HepG2 (cell line): ENCODE data around the gene RNF149. TPM values are rescaled to one million over a fixed set of nuclear protein-coding genes. Genes with fewer than 3 reads are reported as not detected.
A peak's percentile ranks its signal among the peaks of the same experiment; 100 is the strongest.

Experiments
- BORCS8-MEF2B ChIP-seq: sonication (generic); formaldehyde crosslinking; IDR thresholded peaks from 2 replicates; pipeline ENCODE4 v1.8.0; 2022; ENCODE audit warnings: mild to moderate bottlenecking, missing genetic modification reagents
- GATAD2A ChIP-seq: IDR thresholded peaks from 2 replicates; pipeline ENCODE4 v1.6.1; 2016
- IRX3 ChIP-seq: sonication (generic); formaldehyde crosslinking; IDR thresholded peaks from 2 replicates; pipeline ENCODE4 v1.8.1; 2023; ENCODE audit warnings: mild to moderate bottlenecking, low read depth, missing genetic modification reagents, borderline replicate concordance
- KMT2A ChIP-seq: sonication (generic); formaldehyde crosslinking; IDR thresholded peaks from 2 replicates; pipeline ENCODE4 v1.4.0; 2020; ENCODE audit warnings: missing genetic modification reagents
- MLLT10 ChIP-seq: sonication (generic); formaldehyde crosslinking; IDR thresholded peaks from 2 replicates; pipeline ENCODE4 v1.4.0; 2020; ENCODE audit warnings: missing genetic modification reagents
- NFE2L1 ChIP-seq: sonication (generic); formaldehyde crosslinking; IDR thresholded peaks from 2 replicates; pipeline ENCODE4 v1.4.0; 2020; ENCODE audit warnings: missing genetic modification reagents, mild to moderate bottlenecking, borderline replicate concordance
- POLR2A ChIP-seq, 2 experiments: IDR thresholded peaks; 2 replicates each; pipeline ENCODE4 v1.6.1; 2011; ENCODE audit warnings: low read depth in 2 of 2, low read length in 2 of 2, mild to moderate bottlenecking in 1 of 2, moderate library complexity in 1 of 2; ENCODE audit not compliant: insufficient read depth in 1 of 2
- SIX1 ChIP-seq: sonication (generic); formaldehyde crosslinking; IDR thresholded peaks from 2 replicates; pipeline ENCODE4 v1.4.0; 2020; ENCODE audit warnings: missing genetic modification reagents, borderline replicate concordance
- SKI ChIP-seq: fragments of 450-650 bp; IDR thresholded peaks from one replicate; pipeline ENCODE4 v1.6.1; 2018; ENCODE audit warnings: mild to moderate bottlenecking; ENCODE audit not compliant: partially characterized antibody
- SMC3 ChIP-seq: IDR thresholded peaks from 2 replicates; pipeline ENCODE4 v1.6.1; 2011; ENCODE audit warnings: low read length, improper control_type of control experiment
- SNAI1 ChIP-seq: sonication (generic); formaldehyde crosslinking; IDR thresholded peaks from 2 replicates; pipeline ENCODE4 v1.5.0; 2020; ENCODE audit warnings: mild to moderate bottlenecking, missing genetic modification reagents, borderline replicate concordance
- SP140L ChIP-seq: sonication (generic); formaldehyde crosslinking; IDR thresholded peaks from 2 replicates; pipeline ENCODE4 v1.4.0; 2020; ENCODE audit warnings: missing genetic modification reagents, borderline replicate concordance
- ZBTB38 ChIP-seq: sonication (generic); formaldehyde crosslinking; IDR thresholded peaks from 2 replicates; pipeline ENCODE4 v1.5.1; 2020; ENCODE audit warnings: mild to moderate bottlenecking, missing genetic modification reagents
- ZNF484 ChIP-seq: sonication (generic); formaldehyde crosslinking; IDR thresholded peaks from 2 replicates; pipeline ENCODE4 v1.5.1; 2020; ENCODE audit warnings: mild to moderate bottlenecking, low read depth, missing genetic modification reagents, borderline replicate concordance
- ZNF670 ChIP-seq: sonication (generic); formaldehyde crosslinking; IDR thresholded peaks from 2 replicates; pipeline ENCODE4 v1.8.0; 2022; ENCODE audit warnings: mild to moderate bottlenecking, missing genetic modification reagents, borderline replicate concordance
- ZNF768 ChIP-seq: sonication (generic); formaldehyde crosslinking; IDR thresholded peaks from 2 replicates; pipeline ENCODE4 v1.4.0; 2020; ENCODE audit warnings: missing genetic modification reagents
- ZNF775 ChIP-seq: sonication (generic); formaldehyde crosslinking; IDR thresholded peaks from 2 replicates; pipeline ENCODE4 v1.4.0; 2020; ENCODE audit warnings: missing genetic modification reagents, mild to moderate bottlenecking, moderate library complexity, borderline replicate concordance
- polyA plus RNA-seq, 8 experiments: library from polyadenylated mRNA; depleted of rRNA in 3 of 8; stranded (reverse) in 7 of 8; unstranded in 1 of 8; fragments of >200 nt; fragmentation: Illumina TruSeq in 4 of 8; extraction: Trizol in 4 of 8; gene quantifications; 2 replicates each; pipeline versions ENCODE4 v1.2.1 to v1.2.3, GENCODE V29; 2011 to 2016; ENCODE audit warnings: low read depth in 4 of 8, missing spikeins in 1 of 8, mixed read lengths in 1 of 8; ENCODE audit not compliant: insufficient read depth in 1 of 8
- total RNA-seq, 5 experiments: library from RNA; depleted of rRNA; stranded (reverse); fragments of >200 nt; fragmentation: Illumina TruSeq; extraction: Trizol; gene quantifications; 2 replicates each; pipeline ENCODE4 v1.2.3, GENCODE V29; 2016; ENCODE audit warnings: low read depth in 1 of 5
- TF ChIP-seq, protein P1 (sequence below): IDR thresholded peaks from 2 replicates; pipeline ENCODE4 v1.6.1; 2018; ENCODE audit warnings: missing genetic modification reagents
- TF ChIP-seq, protein P2 (sequence below): sonication (generic); formaldehyde crosslinking; IDR thresholded peaks from 2 replicates; pipeline ENCODE4 v1.5.0; 2020; ENCODE audit warnings: missing genetic modification reagents, mild to moderate bottlenecking, borderline replicate concordance
- TF ChIP-seq, protein P3 (sequence below): IDR thresholded peaks from 2 replicates; pipeline ENCODE4 v1.6.1; 2016; ENCODE audit warnings: low read depth, borderline replicate concordance
- TF ChIP-seq, protein P4 (sequence below): IDR thresholded peaks from 2 replicates; pipeline ENCODE4 v1.6.1; 2012; ENCODE audit warnings: inconsistent platforms
- TF ChIP-seq, protein P5 (sequence below): sonication (generic); formaldehyde crosslinking; IDR thresholded peaks from 2 replicates; pipeline ENCODE4 v1.5.1; 2020; ENCODE audit warnings: missing genetic modification reagents, mild to moderate bottlenecking, borderline replicate concordance
- TF ChIP-seq, protein P6 (sequence below): sonication (generic); formaldehyde crosslinking; IDR thresholded peaks from 2 replicates; pipeline ENCODE4 v1.5.0; 2020; ENCODE audit warnings: missing genetic modification reagents
- TF ChIP-seq, protein P7 (sequence below): sonication (generic); formaldehyde crosslinking; IDR thresholded peaks from 2 replicates; pipeline ENCODE4 v1.4.0; 2020; ENCODE audit warnings: missing genetic modification reagents, borderline replicate concordance

Gene RNF149
- total and polyA plus RNA-seq, 2 of the 13 experiments (the other 11 are each of a cell fraction or from before 2014, with no cell fraction given), result 87.6 to 109 TPM

DNA sequence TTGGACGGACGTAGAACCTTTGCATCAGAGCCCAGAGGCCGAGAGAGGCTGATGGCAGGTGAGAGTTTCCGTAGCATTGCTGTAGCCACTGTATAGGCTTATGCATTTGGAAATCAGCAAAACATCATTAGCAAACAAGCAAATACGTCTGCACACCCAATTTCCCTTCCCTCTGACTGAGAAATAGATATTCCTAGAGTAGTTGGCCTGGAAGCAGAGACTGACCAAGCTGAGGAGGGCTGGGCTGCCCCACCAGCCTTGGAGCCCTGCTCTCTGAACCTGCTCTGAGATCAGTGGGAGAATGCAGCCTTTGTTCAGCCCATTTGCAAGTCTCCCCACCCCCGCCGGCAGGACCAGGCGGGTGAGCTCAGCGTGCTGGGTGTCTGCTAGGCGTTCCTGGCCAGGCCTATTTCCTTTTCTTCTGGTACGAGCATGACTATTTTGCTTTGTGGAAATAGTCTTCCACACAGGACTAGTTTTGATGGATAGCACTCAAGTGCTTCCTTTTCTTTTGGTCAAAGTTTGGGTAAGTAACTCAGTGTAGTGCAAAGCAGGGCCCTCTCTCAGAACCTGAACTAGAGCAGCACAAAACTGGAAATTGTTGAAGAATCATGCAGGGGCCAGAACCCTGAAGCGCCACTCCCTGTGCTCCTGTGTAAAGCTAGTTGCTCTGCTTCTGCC lies 21.9 kb upstream of the RNF149 start (continued):
- TF ChIP-seq NFE2L1 (CRISPR knock-in tag) (no peak), GATAD2A (CRISPR knock-in tag) (peak; percentile 82), MLLT10 (no peak), SNAI1 (CRISPR knock-in tag) (0 out of 2 replicates have a peak, but pooled peaks have one; percentile 67), ZNF775 (CRISPR knock-in tag) (no peak), ZNF768 (CRISPR knock-in tag) (peak; percentile 97), ZNF484 (CRISPR knock-in tag) (no peak), SIX1 (no peak; the same call in 1 of the 2 replicates), ZNF670 (CRISPR knock-in tag) (no peak), ZBTB38 (CRISPR knock-in tag) (peak; percentile 71), SMC3 (no peak), POLR2A (IDR thresholded peaks at IDR 0.05; ENCODE audit: insufficient read depth in 1 of 2, low read depth in 2 of 2, low read length in 2 of 2) (peak; percentile 58 to 73), SP140L (CRISPR knock-in tag) (no peak), BORCS8-MEF2B (CRISPR knock-in tag) (peak; percentile 66; the same call in 1 of the 2 replicates), IRX3 (CRISPR knock-in tag) (no peak), KMT2A (CRISPR knock-in tag) (peak; percentile 83; the same call in 1 of the 2 replicates), SKI (peak; percentile 24)
- TF ChIP-seq, protein P1, sequence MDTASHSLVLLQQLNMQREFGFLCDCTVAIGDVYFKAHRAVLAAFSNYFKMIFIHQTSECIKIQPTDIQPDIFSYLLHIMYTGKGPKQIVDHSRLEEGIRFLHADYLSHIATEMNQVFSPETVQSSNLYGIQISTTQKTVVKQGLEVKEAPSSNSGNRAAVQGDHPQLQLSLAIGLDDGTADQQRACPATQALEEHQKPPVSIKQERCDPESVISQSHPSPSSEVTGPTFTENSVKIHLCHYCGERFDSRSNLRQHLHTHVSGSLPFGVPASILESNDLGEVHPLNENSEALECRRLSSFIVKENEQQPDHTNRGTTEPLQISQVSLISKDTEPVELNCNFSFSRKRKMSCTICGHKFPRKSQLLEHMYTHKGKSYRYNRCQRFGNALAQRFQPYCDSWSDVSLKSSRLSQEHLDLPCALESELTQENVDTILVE (CRISPR knock-in tag), result no peak
- TF ChIP-seq, protein P2, sequence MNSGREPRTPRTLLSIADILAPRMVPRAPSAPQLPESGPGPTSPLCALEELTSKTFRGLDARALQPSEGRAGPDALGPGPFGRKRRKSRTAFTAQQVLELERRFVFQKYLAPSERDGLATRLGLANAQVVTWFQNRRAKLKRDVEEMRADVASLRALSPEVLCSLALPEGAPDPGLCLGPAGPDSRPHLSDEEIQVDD (CRISPR knock-in tag), result no peak
- TF ChIP-seq, protein P3, sequence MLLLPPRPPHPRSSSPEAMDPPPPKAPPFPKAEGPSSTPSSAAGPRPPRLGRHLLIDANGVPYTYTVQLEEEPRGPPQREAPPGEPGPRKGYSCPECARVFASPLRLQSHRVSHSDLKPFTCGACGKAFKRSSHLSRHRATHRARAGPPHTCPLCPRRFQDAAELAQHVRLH (CRISPR knock-in tag), result no peak; the same call in 1 of the 2 replicates
- TF ChIP-seq, protein P4, sequence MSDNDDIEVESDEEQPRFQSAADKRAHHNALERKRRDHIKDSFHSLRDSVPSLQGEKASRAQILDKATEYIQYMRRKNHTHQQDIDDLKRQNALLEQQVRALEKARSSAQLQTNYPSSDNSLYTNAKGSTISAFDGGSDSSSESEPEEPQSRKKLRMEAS, result peak; percentile 90
- TF ChIP-seq, protein P5, sequence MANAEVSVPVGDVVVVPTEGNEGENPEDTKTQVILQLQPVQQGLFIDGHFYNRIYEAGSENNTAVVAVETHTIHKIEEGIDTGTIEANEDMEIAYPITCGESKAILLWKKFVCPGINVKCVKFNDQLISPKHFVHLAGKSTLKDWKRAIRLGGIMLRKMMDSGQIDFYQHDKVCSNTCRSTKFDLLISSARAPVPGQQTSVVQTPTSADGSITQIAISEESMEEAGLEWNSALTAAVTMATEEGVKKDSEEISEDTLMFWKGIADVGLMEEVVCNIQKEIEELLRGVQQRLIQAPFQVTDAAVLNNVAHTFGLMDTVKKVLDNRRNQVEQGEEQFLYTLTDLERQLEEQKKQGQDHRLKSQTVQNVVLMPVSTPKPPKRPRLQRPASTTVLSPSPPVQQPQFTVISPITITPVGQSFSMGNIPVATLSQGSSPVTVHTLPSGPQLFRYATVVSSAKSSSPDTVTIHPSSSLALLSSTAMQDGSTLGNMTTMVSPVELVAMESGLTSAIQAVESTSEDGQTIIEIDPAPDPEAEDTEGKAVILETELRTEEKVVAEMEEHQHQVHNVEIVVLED (CRISPR knock-in tag), result peak; percentile 52; the same call in 1 of the 2 replicates
- TF ChIP-seq, protein P6, sequence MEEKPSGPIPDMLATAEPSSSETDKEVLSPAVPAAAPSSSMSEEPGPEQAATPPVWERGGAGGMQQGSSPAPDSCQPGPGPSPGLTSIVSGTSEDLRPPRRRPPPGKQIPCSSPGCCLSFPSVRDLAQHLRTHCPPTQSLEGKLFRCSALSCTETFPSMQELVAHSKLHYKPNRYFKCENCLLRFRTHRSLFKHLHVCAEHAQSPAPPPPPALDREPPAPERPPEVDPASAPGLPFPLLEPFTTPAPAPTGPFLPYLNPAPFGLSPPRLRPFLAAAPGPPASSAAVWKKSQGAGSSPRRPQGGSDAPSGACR (CRISPR knock-in tag), result no peak
- TF ChIP-seq, protein P7, sequence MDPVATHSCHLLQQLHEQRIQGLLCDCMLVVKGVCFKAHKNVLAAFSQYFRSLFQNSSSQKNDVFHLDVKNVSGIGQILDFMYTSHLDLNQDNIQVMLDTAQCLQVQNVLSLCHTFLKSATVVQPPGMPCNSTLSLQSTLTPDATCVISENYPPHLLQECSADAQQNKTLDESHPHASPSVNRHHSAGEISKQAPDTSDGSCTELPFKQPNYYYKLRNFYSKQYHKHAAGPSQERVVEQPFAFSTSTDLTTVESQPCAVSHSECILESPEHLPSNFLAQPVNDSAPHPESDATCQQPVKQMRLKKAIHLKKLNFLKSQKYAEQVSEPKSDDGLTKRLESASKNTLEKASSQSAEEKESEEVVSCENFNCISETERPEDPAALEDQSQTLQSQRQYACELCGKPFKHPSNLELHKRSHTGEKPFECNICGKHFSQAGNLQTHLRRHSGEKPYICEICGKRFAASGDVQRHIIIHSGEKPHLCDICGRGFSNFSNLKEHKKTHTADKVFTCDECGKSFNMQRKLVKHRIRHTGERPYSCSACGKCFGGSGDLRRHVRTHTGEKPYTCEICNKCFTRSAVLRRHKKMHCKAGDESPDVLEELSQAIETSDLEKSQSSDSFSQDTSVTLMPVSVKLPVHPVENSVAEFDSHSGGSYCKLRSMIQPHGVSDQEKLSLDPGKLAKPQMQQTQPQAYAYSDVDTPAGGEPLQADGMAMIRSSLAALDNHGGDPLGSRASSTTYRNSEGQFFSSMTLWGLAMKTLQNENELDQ (CRISPR knock-in tag), result no peak
